ENCODE measurements around the gene CEACAM3.

CEACAM3 gene

GRCh38 chr19:41815301-41815700 lies 18.9 kb downstream of the CEACAM3 start:
- H3K27ac ChIP-seq, result no peak overlapping the region
- TF ChIP-seq CTCF (IDR thresholded peaks at IDR 0.05; ENCODE audit: low read depth, low read length), result no peak
- DNase-seq, result no peak
- H3K27me3 ChIP-seq (ENCODE audit: insufficient read depth, low read depth, severe bottlenecking), result no peaks in the 10 kb centered on the region
- no peaks in the 10 kb centered on the region for H3K36me3 ChIP-seq
- no peaks in the 10 kb centered on the region for H3K9me3 ChIP-seq (ENCODE audit: severe bottlenecking)
- no peak overlapping the region for H3K4me3 ChIP-seq (ENCODE audit: low read depth, low read length)

GRCh38 chr19:41816761-41817160 lies 20.4 kb downstream of the CEACAM3 start:
- Histone ChIP-seq H3K4me3 (ENCODE audit: low read depth, low read length) (no peak overlapping the region), H3K27me3 (ENCODE audit: insufficient read depth, low read depth, severe bottlenecking) (no peaks in the 10 kb centered on the region), H3K36me3 (no peaks in the 10 kb centered on the region), H3K9me3 (ENCODE audit: severe bottlenecking) (no peaks in the 10 kb centered on the region), H3K27ac (no peak overlapping the region)
- no peak for TF ChIP-seq CTCF (IDR thresholded peaks at IDR 0.05; ENCODE audit: low read depth, low read length)
- DNase-seq, result no peak

- H3K36me3 ChIP-seq, result no peaks in the 10 kb centered on the region
- H3K9me3 ChIP-seq (ENCODE audit: severe bottlenecking), result no peaks in the 10 kb centered on the region
- no peaks in the 10 kb centered on the region for H3K27me3 ChIP-seq (ENCODE audit: insufficient read depth, low read depth, severe bottlenecking)
- H3K27ac ChIP-seq, result no peak overlapping the region
- TF ChIP-seq CTCF (IDR thresholded peaks at IDR 0.05; ENCODE audit: low read depth, low read length), result peak; percentile 68
- DNase-seq, result peak; percentile 69
- no peak overlapping the region for H3K4me3 ChIP-seq (ENCODE audit: low read depth, low read length)
These were observed 24.8 kb downstream of the CEACAM3 start for GRCh38 chr19:41821003-41821735.

GRCh38 chr19:41837981-41838708 lies 41.8 kb downstream of the CEACAM3 start:
- Histone ChIP-seq H3K36me3 (no peaks in the 10 kb centered on the region), H3K9me3 (ENCODE audit: severe bottlenecking) (no peaks in the 10 kb centered on the region), H3K4me3 (ENCODE audit: low read depth, low read length) (0 out of 2 replicates have a peak overlapping the region, but pooled peaks have one; percentile 8), H3K27ac (no peak overlapping the region), H3K27me3 (ENCODE audit: insufficient read depth, low read depth, severe bottlenecking) (no peaks in the 10 kb centered on the region)
- no peak for TF ChIP-seq CTCF (IDR thresholded peaks at IDR 0.05; ENCODE audit: low read depth, low read length)
- peak; percentile 60 for DNase-seq

- TF ChIP-seq CTCF (IDR thresholded peaks at IDR 0.05; ENCODE audit: low read depth, low read length), result no peak
- Histone ChIP-seq H3K27ac (no peak overlapping the region), H3K9me3 (ENCODE audit: severe bottlenecking) (no peaks in the 10 kb centered on the region), H3K36me3 (no peaks in the 10 kb centered on the region), H3K4me3 (ENCODE audit: low read depth, low read length) (no peak overlapping the region), H3K27me3 (ENCODE audit: insufficient read depth, low read depth, severe bottlenecking) (no peaks in the 10 kb centered on the region)
- DNase-seq, result no peak
These were observed 42.8 kb downstream of the CEACAM3 start for GRCh38 chr19:41839211-41839610.
